ENCODE results near the gene SLC46A3. TPM values are rescaled to one million over a fixed set of nuclear protein-coding genes. Genes with fewer than 3 reads are reported as not detected.

Gene SLC46A3
- total RNA-seq, 1 experiment from 2014 or later = 0.84 TPM

GRCh38 chr13:28741084-28741491 is 22.3 kb upstream of the SLC46A3 start:
- BruUV-seq (replicated peaks) = no TSS peak
- Histone ChIP-seq H3K27me3 (ENCODE audit: low read length) (no peaks in the 10 kb centered on the region), H4K20me1 (ENCODE audit: low read length) (no peaks in the 10 kb centered on the region), H3K27ac (ENCODE audit: low read length) (no peak overlapping the region), H2AFZ (ENCODE audit: low read length) (no peak overlapping the region), H3K9me3 (ENCODE audit: low read length) (no peaks in the 10 kb centered on the region), H3K4me1 (ENCODE audit: insufficient read depth, low read length) (no peaks in the 10 kb centered on the region), H3F3A (ENCODE audit: low read length, unreplicated experiment) (no peaks in the 10 kb centered on the region), H3K36me3 (ENCODE audit: low read depth, low read length) (no peaks in the 10 kb centered on the region), H3K4me2 (ENCODE audit: low read length) (no peak overlapping the region), H3K9ac (ENCODE audit: low read length) (no peak overlapping the region), H3K79me2 (ENCODE audit: low read length) (no peaks in the 10 kb centered on the region), H3K9me2 (replicated peaks; ENCODE audit: low read length) (no peaks in the 10 kb centered on the region), H3K4me3 (ENCODE audit: low read length) (no peak overlapping the region)
- TF ChIP-seq EZH2 (IDR thresholded peaks at IDR 0.05; ENCODE audit: low read length, unreplicated experiment) = no peak
- no peak for TF ChIP-seq EZH2phosphoT487 (IDR thresholded peaks at IDR 0.05; ENCODE audit: borderline replicate concordance, low read length)
- TF ChIP-seq CTCF (conservative IDR thresholded peaks at IDR 0.05; ENCODE audit: low read depth, low read length) = no peak
- ATAC-seq (no peak), DNase-seq (no peak)
- intact Hi-C loops (cut with micrococcal nuclease) = no loop called here
- ChIA-PET POLR2A (ENCODE audit: unreplicated experiment) (no interaction called here), CTCF (no interaction called here)

GRCh38 chr13:28739376-28739775 is 20.6 kb upstream of the SLC46A3 start:
- CTCF ChIA-PET = no interaction called here
- no peak overlapping the region for H3K9ac ChIP-seq (ENCODE audit: low read length)
- H2AFZ ChIP-seq (ENCODE audit: low read length) = no peak overlapping the region
- POLR2A ChIA-PET (ENCODE audit: unreplicated experiment) = no interaction called here
- no peak overlapping the region for H3K4me2 ChIP-seq (ENCODE audit: low read length)
- H3K9me3 ChIP-seq (ENCODE audit: low read length) = no peaks in the 10 kb centered on the region
- no peaks in the 10 kb centered on the region for H3K9me2 ChIP-seq (replicated peaks; ENCODE audit: low read length)
- H4K20me1 ChIP-seq (ENCODE audit: low read length) = no peaks in the 10 kb centered on the region
- no peaks in the 10 kb centered on the region for H3K4me1 ChIP-seq (ENCODE audit: insufficient read depth, low read length)
- no peaks in the 10 kb centered on the region for H3K79me2 ChIP-seq (ENCODE audit: low read length)
- H3K4me3 ChIP-seq (ENCODE audit: low read length) = no peak overlapping the region
- intact Hi-C loops (cut with micrococcal nuclease) = no loop called here
- H3K36me3 ChIP-seq (ENCODE audit: low read depth, low read length) = no peaks in the 10 kb centered on the region
- ATAC-seq = no peak
- H3K27ac ChIP-seq (ENCODE audit: low read length) = no peak overlapping the region
- no peaks in the 10 kb centered on the region for H3K27me3 ChIP-seq (ENCODE audit: low read length)
- no peak for TF ChIP-seq EZH2phosphoT487 (IDR thresholded peaks at IDR 0.05; ENCODE audit: borderline replicate concordance, low read length)
- TF ChIP-seq CTCF (conservative IDR thresholded peaks at IDR 0.05; ENCODE audit: low read depth, low read length) = no peak
- no peak for TF ChIP-seq EZH2 (IDR thresholded peaks at IDR 0.05; ENCODE audit: low read length, unreplicated experiment)
- BruUV-seq (replicated peaks) = no TSS peak
- no peaks in the 10 kb centered on the region for H3F3A ChIP-seq (ENCODE audit: low read length, unreplicated experiment)
- no peak for DNase-seq

GRCh38 chr13:28735481-28736029 is 16.8 kb upstream of the SLC46A3 start:
- ChIA-PET CTCF (no interaction called here), POLR2A (ENCODE audit: unreplicated experiment) (no interaction called here)
- TF ChIP-seq EZH2 (IDR thresholded peaks at IDR 0.05; ENCODE audit: low read length, unreplicated experiment) (no peak), CTCF (conservative IDR thresholded peaks at IDR 0.05; ENCODE audit: low read depth, low read length) (no peak)
- Histone ChIP-seq H3K79me2 (ENCODE audit: low read length) (no peaks in the 10 kb centered on the region), H3K4me3 (ENCODE audit: low read length) (no peak overlapping the region), H3K9ac (ENCODE audit: low read length) (no peak overlapping the region), H3K9me3 (ENCODE audit: low read length) (no peaks in the 10 kb centered on the region), H3F3A (ENCODE audit: low read length, unreplicated experiment) (no peaks in the 10 kb centered on the region), H3K9me2 (replicated peaks; ENCODE audit: low read length) (no peaks in the 10 kb centered on the region), H3K27ac (ENCODE audit: low read length) (no peak overlapping the region), H3K4me1 (ENCODE audit: insufficient read depth, low read length) (no peaks in the 10 kb centered on the region), H3K4me2 (ENCODE audit: low read length) (no peak overlapping the region), H3K27me3 (ENCODE audit: low read length) (no peaks in the 10 kb centered on the region), H3K36me3 (ENCODE audit: low read depth, low read length) (no peaks in the 10 kb centered on the region), H2AFZ (ENCODE audit: low read length) (no peak overlapping the region), H4K20me1 (ENCODE audit: low read length) (no peaks in the 10 kb centered on the region)
- no TSS peak for BruUV-seq (replicated peaks)
- no peak for ATAC-seq
- DNase-seq = no peak
- intact Hi-C loops (cut with micrococcal nuclease) = no loop called here

Measured in PC-3 (cell line).